ENCODE measurements around the gene MTFR1L.

Gene MTFR1L

GRCh38 chr1:25878690-25879089 lies 58.9 kb downstream of the MTFR1L start:
- H3K4me3 ChIP-seq (ENCODE audit: control insufficient read depth, low read depth, low read length) = no peak overlapping the region
- no peak for DNase-seq (ENCODE audit: low read depth)
- no peak for TF ChIP-seq CTCF (conservative IDR thresholded peaks at IDR 0.05; ENCODE audit: control insufficient read depth, insufficient read depth, low read depth, low read length)

GRCh38 chr1:25879675-25880074 lies 59.9 kb downstream of the MTFR1L start:
- no peak for DNase-seq (ENCODE audit: low read depth)
- H3K4me3 ChIP-seq (ENCODE audit: control insufficient read depth, low read depth, low read length) = no peak overlapping the region
- TF ChIP-seq CTCF (conservative IDR thresholded peaks at IDR 0.05; ENCODE audit: control insufficient read depth, insufficient read depth, low read depth, low read length) = no peak

GRCh38 chr1:25880518-25880917 lies 60.8 kb downstream of the MTFR1L start:
- no peak overlapping the region for H3K4me3 ChIP-seq (ENCODE audit: control insufficient read depth, low read depth, low read length)

GRCh38 chr1:25881266-25881665 lies 61.5 kb downstream of the MTFR1L start:
- no peak for DNase-seq (ENCODE audit: low read depth)
- H3K4me3 ChIP-seq (ENCODE audit: control insufficient read depth, low read depth, low read length) = no peak overlapping the region
- TF ChIP-seq CTCF (conservative IDR thresholded peaks at IDR 0.05; ENCODE audit: control insufficient read depth, insufficient read depth, low read depth, low read length) = no peak

More at GRCh38 chr1:25880518-25880917, 60.8 kb downstream of the MTFR1L start:
- TF ChIP-seq CTCF (conservative IDR thresholded peaks at IDR 0.05; ENCODE audit: control insufficient read depth, insufficient read depth, low read depth, low read length) = no peak
- no peak for DNase-seq (ENCODE audit: low read depth)
